ENCODE data around the gene NT5DC2.

Gene NT5DC2

DNA sequence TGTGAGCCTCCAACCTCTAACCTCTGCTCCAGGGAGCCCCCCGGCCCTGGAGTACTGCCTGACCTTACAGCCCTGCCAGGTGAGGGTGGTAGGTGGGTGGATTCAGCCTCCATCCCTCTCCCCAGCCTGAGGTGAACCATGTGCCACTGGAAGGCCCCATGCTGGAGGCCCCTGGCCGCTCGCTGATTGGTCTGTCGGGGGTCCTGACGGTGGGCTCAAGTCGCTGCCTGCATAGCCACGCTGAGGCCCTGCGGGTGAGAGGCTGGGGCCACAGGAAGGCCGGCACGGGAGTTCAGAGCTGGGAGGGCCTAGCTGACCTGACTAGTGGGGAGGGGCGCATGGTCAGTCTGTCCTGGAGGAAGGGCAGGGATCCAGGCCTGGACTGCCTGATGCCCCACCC is 19.1 kb downstream of the NT5DC2 start:
- DNase-seq (ENCODE audit: low read depth) = no peak
- TF ChIP-seq, protein P1, sequence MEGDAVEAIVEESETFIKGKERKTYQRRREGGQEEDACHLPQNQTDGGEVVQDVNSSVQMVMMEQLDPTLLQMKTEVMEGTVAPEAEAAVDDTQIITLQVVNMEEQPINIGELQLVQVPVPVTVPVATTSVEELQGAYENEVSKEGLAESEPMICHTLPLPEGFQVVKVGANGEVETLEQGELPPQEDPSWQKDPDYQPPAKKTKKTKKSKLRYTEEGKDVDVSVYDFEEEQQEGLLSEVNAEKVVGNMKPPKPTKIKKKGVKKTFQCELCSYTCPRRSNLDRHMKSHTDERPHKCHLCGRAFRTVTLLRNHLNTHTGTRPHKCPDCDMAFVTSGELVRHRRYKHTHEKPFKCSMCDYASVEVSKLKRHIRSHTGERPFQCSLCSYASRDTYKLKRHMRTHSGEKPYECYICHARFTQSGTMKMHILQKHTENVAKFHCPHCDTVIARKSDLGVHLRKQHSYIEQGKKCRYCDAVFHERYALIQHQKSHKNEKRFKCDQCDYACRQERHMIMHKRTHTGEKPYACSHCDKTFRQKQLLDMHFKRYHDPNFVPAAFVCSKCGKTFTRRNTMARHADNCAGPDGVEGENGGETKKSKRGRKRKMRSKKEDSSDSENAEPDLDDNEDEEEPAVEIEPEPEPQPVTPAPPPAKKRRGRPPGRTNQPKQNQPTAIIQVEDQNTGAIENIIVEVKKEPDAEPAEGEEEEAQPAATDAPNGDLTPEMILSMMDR (conservative IDR thresholded peaks at IDR 0.05; ENCODE audit: low read depth, low read length) = no peak
- H3K4me3 ChIP-seq (ENCODE audit: low read depth, low read length) = no peak overlapping the region

- no peak overlapping the region for H3K4me3 ChIP-seq (ENCODE audit: low read depth, low read length)
- DNase-seq (ENCODE audit: low read depth) = no peak
- TF ChIP-seq, protein P1 (conservative IDR thresholded peaks at IDR 0.05; ENCODE audit: low read depth, low read length) = no peak
Measured at GRCh38 chr3:52513281-52513680, 20.4 kb downstream of the NT5DC2 start.

GRCh38 chr3:52512727-52513126 is 20.9 kb downstream of the NT5DC2 start:
- TF ChIP-seq, protein P1 (conservative IDR thresholded peaks at IDR 0.05; ENCODE audit: low read depth, low read length) = no peak
- no peak overlapping the region for H3K4me3 ChIP-seq (ENCODE audit: low read depth, low read length)
- no peak for DNase-seq (ENCODE audit: low read depth)

GRCh38 chr3:52512105-52512504 is 21.6 kb downstream of the NT5DC2 start:
- DNase-seq (ENCODE audit: low read depth) = no peak
- no peak overlapping the region for H3K4me3 ChIP-seq (ENCODE audit: low read depth, low read length)
- TF ChIP-seq, protein P1 (conservative IDR thresholded peaks at IDR 0.05; ENCODE audit: low read depth, low read length) = no peak

- H3K4me3 ChIP-seq (ENCODE audit: low read depth, low read length) = no peak overlapping the region
- TF ChIP-seq, protein P1 (conservative IDR thresholded peaks at IDR 0.05; ENCODE audit: low read depth, low read length) = no peak
- DNase-seq (ENCODE audit: low read depth) = no peak
Measured at GRCh38 chr3:52511509-52511908, 22.1 kb downstream of the NT5DC2 start.

DNA sequence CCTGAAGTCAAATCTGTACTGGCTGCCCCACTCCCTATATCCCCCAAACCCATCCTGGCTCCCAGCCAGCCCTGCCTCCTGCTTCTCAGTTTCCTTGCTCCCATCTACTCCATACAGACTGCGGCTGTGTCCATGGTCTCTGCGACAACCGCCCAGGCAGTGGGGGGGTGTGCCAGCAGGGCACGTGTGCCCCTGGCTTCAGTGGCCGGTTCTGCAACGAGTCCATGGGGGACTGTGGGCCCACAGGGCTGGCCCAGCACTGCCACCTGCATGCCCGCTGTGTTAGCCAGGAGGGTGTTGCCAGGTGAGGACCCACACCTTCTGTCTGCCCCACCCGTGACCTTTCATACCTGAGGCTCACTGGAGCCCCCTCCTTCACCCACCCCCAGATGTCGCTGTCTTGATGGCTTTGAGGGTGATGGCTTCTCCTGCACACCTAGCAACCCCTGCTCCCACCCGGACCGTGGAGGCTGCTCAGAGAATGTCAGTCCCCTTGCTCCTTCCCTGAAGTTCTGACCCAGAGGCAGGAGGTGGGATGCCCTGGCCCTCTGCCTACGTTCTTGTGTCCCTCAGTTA is 23.8 kb downstream of the NT5DC2 start:
- TF ChIP-seq, protein P1 (conservative IDR thresholded peaks at IDR 0.05; ENCODE audit: low read depth, low read length) = no peak
- no peak overlapping the region for H3K4me3 ChIP-seq (ENCODE audit: low read depth, low read length)
- DNase-seq (ENCODE audit: low read depth) = no peak

DNA sequence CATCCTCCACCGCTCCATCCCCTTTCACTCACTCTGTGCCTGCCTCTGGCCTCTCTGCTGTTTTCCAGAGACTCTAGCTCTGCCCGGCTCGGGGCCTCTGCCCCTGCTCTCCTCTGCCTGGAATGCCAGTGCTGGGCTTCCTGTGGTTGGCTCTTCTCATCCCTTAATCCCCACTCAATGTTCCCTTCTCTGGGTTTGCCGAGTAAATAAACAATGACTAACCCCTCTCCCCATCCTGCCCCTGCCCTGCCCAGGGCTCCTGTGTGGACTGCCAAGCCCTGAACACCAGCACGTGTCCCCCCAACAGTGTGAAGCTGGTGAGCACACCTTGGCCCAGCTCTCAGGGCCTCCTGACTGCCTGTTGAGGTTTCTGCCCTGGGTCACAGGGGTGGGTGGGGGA is 26.3 kb downstream of the NT5DC2 start:
- no peak overlapping the region for H3K4me3 ChIP-seq (ENCODE audit: low read depth, low read length)
- TF ChIP-seq, protein P1 (conservative IDR thresholded peaks at IDR 0.05; ENCODE audit: low read depth, low read length) = no peak
- DNase-seq (ENCODE audit: low read depth) = peak; percentile 28
